GM18867 (cell line): Measurements from ENCODE around the gene DPH2.

Experiments
- ATAC-seq: cut with Tn5 transposase; IDR thresholded peaks from one replicate; pipeline ENCODE4 v1.9.1; 2021; ENCODE audit warnings: mild to moderate bottlenecking, moderate library complexity; ENCODE audit not compliant: unreplicated experiment

Gene DPH2

GRCh38 chr1:43944860-43945259, 24.9 kb upstream of the DPH2 start:
- no peak for ATAC-seq

- no peak for ATAC-seq
Measured at GRCh38 chr1:43945674-43946235, 24.1 kb upstream of the DPH2 start.

GRCh38 chr1:43946236-43947060, 23.4 kb upstream of the DPH2 start, which contains the start of gene IPO13:
Gene IPO13, plus strand, starts transcription at chr1:43946950. Its CDS starts 651 bp downstream, at chr1:43947601.
- ATAC-seq: peak; percentile 91

- no peak for ATAC-seq
Measured at GRCh38 chr1:43947061-43947873, 22.5 kb upstream of the DPH2 start.

- no peak for ATAC-seq
Measured at GRCh38 chr1:43947874-43948437, 21.9 kb upstream of the DPH2 start.

- no peak for ATAC-seq
Measured at GRCh38 chr1:43949678-43950077, 20.1 kb upstream of the DPH2 start.

GRCh38 chr1:43951021-43951985, 18.5 kb upstream of the DPH2 start:
- no peak for ATAC-seq

- no peak for ATAC-seq
Measured at GRCh38 chr1:43952731-43953346, 17.0 kb upstream of the DPH2 start.

GRCh38 chr1:43953361-43953760, 16.4 kb upstream of the DPH2 start:
- no peak for ATAC-seq

GRCh38 chr1:43954036-43954435, 15.8 kb upstream of the DPH2 start:
- ATAC-seq: no peak

- no peak for ATAC-seq
Measured at GRCh38 chr1:43956234-43956633, 13.6 kb upstream of the DPH2 start.

- no peak for ATAC-seq
Measured at GRCh38 chr1:43957407-43958040, 12.3 kb upstream of the DPH2 start.

GRCh38 chr1:43958351-43959255, 11.2 kb upstream of the DPH2 start:
- no peak for ATAC-seq

- no peak for ATAC-seq
Measured at GRCh38 chr1:43960798-43961197, 9.0 kb upstream of the DPH2 start.

GRCh38 chr1:43961692-43962091, 8.1 kb upstream of the DPH2 start:
- ATAC-seq: no peak

- no peak for ATAC-seq
Measured at GRCh38 chr1:43962324-43962723, 7.5 kb upstream of the DPH2 start.

GRCh38 chr1:43963006-43963405, 6.8 kb upstream of the DPH2 start:
- ATAC-seq: no peak

GRCh38 chr1:43963890-43964289, 5.9 kb upstream of the DPH2 start:
- ATAC-seq: no peak
